ENCODE data around the gene PCED1B. TPM values are rescaled to one million over a fixed set of nuclear protein-coding genes. Genes with fewer than 3 reads are reported as not detected.

Gene PCED1B
- total RNA-seq = 0.44 and 0.66 TPM in 2 replicates

GRCh38 chr12:47079468-47079980 lies at the start of gene PCED1B, which contains the start of gene AMIGO2:
Gene PCED1B, plus strand, starts transcription at chr12:47079621. Its CDS starts 155,443 bp downstream, at chr12:47235064.
Gene AMIGO2, minus strand, starts transcription at chr12:47079959. Its CDS starts 957 bp downstream, at chr12:47079002.

Other genes starting within 250 kb of the PCED1B start
- gene AMIGO2, start 338 bp downstream of the PCED1B start, total RNA-seq = 11.4 and 32.2 TPM in 2 replicates

All from aortic smooth muscle cell (primary cell).